Neural progenitor cell (in vitro differentiated cells): Measurements from ENCODE around the gene CLEC9A.

ENCODE experiments used
- EZH2 ChIP-seq: fragments of 200-600 bp; sonication (generic); IDR thresholded peaks from 2 replicates; pipeline ENCODE4 v1.6.1; 2017; ENCODE audit warnings: antibody characterized with exemption, mild to moderate bottlenecking, moderate library complexity
- EZH2phosphoT487 ChIP-seq: fragments of 200-600 bp; sonication (generic); IDR thresholded peaks from 2 replicates; pipeline ENCODE4 v1.6.1; 2017; ENCODE audit warnings: antibody characterized with exemption
- TF ChIP-seq, protein P1 (sequence below): fragments of 200-600 bp; sonication (generic); IDR thresholded peaks from 2 replicates; pipeline ENCODE4 v1.5.1; 2017; ENCODE audit warnings: antibody characterized with exemption, mild to moderate bottlenecking

DNA sequence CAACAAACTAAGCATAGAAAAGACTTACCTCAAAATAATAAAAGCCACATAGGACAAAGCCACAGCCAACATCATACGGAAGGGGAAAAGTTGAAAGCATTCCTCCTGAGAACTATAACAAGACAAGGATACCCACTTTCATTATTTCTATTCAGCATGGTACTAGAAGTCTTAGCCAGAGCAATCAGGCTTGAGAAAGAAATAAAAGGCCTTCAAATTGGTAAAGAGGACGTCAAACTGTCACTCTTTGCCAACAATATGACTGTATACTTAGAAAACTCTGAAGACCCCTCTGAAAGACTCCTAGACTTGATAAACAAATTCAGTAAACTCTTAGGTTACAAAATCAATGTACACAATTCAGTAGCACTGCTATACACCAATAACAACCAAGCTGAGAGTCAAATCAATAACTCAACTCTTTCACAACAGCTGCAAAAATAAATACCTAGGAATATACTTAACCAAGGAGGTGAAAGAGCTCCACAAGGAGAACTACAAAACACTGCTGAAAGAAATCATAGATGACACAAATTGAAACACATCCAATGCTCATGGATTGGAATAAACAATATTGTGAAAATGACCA lies 79.9 kb downstream of the CLEC9A start:
- TF ChIP-seq, protein P1, sequence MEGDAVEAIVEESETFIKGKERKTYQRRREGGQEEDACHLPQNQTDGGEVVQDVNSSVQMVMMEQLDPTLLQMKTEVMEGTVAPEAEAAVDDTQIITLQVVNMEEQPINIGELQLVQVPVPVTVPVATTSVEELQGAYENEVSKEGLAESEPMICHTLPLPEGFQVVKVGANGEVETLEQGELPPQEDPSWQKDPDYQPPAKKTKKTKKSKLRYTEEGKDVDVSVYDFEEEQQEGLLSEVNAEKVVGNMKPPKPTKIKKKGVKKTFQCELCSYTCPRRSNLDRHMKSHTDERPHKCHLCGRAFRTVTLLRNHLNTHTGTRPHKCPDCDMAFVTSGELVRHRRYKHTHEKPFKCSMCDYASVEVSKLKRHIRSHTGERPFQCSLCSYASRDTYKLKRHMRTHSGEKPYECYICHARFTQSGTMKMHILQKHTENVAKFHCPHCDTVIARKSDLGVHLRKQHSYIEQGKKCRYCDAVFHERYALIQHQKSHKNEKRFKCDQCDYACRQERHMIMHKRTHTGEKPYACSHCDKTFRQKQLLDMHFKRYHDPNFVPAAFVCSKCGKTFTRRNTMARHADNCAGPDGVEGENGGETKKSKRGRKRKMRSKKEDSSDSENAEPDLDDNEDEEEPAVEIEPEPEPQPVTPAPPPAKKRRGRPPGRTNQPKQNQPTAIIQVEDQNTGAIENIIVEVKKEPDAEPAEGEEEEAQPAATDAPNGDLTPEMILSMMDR, result no peak
- TF ChIP-seq EZH2, result no peak
- TF ChIP-seq EZH2phosphoT487, result no peak
